Activated T-cell treated with anti-CD3 and anti-CD28 coated beads, Interleukin-2, amount 50 U/mL, for 4 hours (primary cell): ENCODE data around the gene UPK3BL1. TPM values are rescaled to one million over a fixed set of nuclear protein-coding genes. Genes with fewer than 3 reads are reported as not detected.
"Not testable (repeated sequence)": the region's sequence is repeated elsewhere in the genome, so short reads cannot be mapped to it uniquely, and the experiment has no call there.

Source experiments
- ATAC-seq, 2 donors: fragments of 200-7000 bp; cut with Tn5 transposase; one replicate each; pipeline ENCODE4 v1.10.0; 2021
- DNase-seq: peaks from one replicate; pipeline ENCODE4 v3.0.0-alpha.2; 2020
- H3K27me3 Mint-ChIP-seq: one replicate; pipeline ENCODE4 v1.8.0; 2021; ENCODE audit warnings: low read depth, mixed read lengths
- H3K36me3 Mint-ChIP-seq: one replicate; pipeline ENCODE4 v1.8.0; 2022; ENCODE audit warnings: mixed read lengths; ENCODE audit not compliant: insufficient read depth
- H3K4me1 Mint-ChIP-seq: one replicate; pipeline ENCODE4 v1.8.0; 2021; ENCODE audit warnings: low read depth, mixed read lengths
- H3K4me3 Mint-ChIP-seq: one replicate; pipeline ENCODE4 v1.8.0; 2021; ENCODE audit warnings: mild to moderate bottlenecking, moderate library complexity, mixed read lengths
- H3K9me3 Mint-ChIP-seq: one replicate; pipeline ENCODE4 v1.8.0; 2021; ENCODE audit warnings: mixed read lengths
- total RNA-seq, 3 donors: library from RNA; stranded (reverse); gene quantifications; one replicate each; pipeline ENCODE4 v1.2.1, GENCODE V29; 2021

UPK3BL1 gene
- total RNA-seq, 3 donors from 2014 or later, result 11.3 to 22.0 (median 12.7) TPM

GRCh38 chr7:102611675-102612325 is 30.8 kb downstream of the UPK3BL1 start:
- H3K36me3 Mint-ChIP-seq, H3K9me3 Mint-ChIP-seq, H3K4me3 Mint-ChIP-seq, ATAC-seq, H3K27me3 Mint-ChIP-seq, DNase-seq, H3K4me1 Mint-ChIP-seq: not testable (repeated sequence)

GRCh38 chr7:102611013-102611674 is 31.4 kb downstream of the UPK3BL1 start:
- H3K36me3 Mint-ChIP-seq, H3K9me3 Mint-ChIP-seq, H3K4me3 Mint-ChIP-seq, H3K27me3 Mint-ChIP-seq, H3K4me1 Mint-ChIP-seq, DNase-seq: not testable (repeated sequence)
- peak; percentile 76 for ATAC-seq

GRCh38 chr7:102610441-102610840 is 32.1 kb downstream of the UPK3BL1 start:
- not testable (repeated sequence) for H3K36me3 Mint-ChIP-seq, DNase-seq, H3K4me1 Mint-ChIP-seq, H3K4me3 Mint-ChIP-seq, ATAC-seq, H3K27me3 Mint-ChIP-seq, H3K9me3 Mint-ChIP-seq

- not testable (repeated sequence) for H3K4me1 Mint-ChIP-seq, H3K9me3 Mint-ChIP-seq, DNase-seq, ATAC-seq, H3K27me3 Mint-ChIP-seq, H3K4me3 Mint-ChIP-seq, H3K36me3 Mint-ChIP-seq
Observed at GRCh38 chr7:102609734-102610133, 32.9 kb downstream of the UPK3BL1 start.

- H3K4me1 Mint-ChIP-seq, H3K9me3 Mint-ChIP-seq, DNase-seq, H3K4me3 Mint-ChIP-seq, ATAC-seq, H3K27me3 Mint-ChIP-seq, H3K36me3 Mint-ChIP-seq: not testable (repeated sequence)
Observed at GRCh38 chr7:102606848-102607247, 35.7 kb downstream of the UPK3BL1 start.

- H3K36me3 Mint-ChIP-seq, ATAC-seq, H3K9me3 Mint-ChIP-seq, H3K4me3 Mint-ChIP-seq, H3K4me1 Mint-ChIP-seq, DNase-seq, H3K27me3 Mint-ChIP-seq: not testable (repeated sequence)
Observed at GRCh38 chr7:102604431-102605145, 38.0 kb downstream of the UPK3BL1 start.

- not testable (repeated sequence) for H3K27me3 Mint-ChIP-seq, H3K9me3 Mint-ChIP-seq, H3K36me3 Mint-ChIP-seq, H3K4me1 Mint-ChIP-seq, H3K4me3 Mint-ChIP-seq, DNase-seq, ATAC-seq
Observed at GRCh38 chr7:102602317-102602716, 40.3 kb downstream of the UPK3BL1 start.

GRCh38 chr7:102599699-102600098 is 42.9 kb downstream of the UPK3BL1 start:
- not testable (repeated sequence) for H3K36me3 Mint-ChIP-seq, H3K4me1 Mint-ChIP-seq, H3K9me3 Mint-ChIP-seq, ATAC-seq, DNase-seq, H3K27me3 Mint-ChIP-seq, H3K4me3 Mint-ChIP-seq

GRCh38 chr7:102596036-102596435 is 46.6 kb downstream of the UPK3BL1 start:
- not testable (repeated sequence) for H3K4me1 Mint-ChIP-seq

GRCh38 chr7:102593637-102594334 is 48.8 kb downstream of the UPK3BL1 start:
- not testable (repeated sequence) for H3K36me3 Mint-ChIP-seq, H3K4me3 Mint-ChIP-seq, H3K4me1 Mint-ChIP-seq, DNase-seq, H3K27me3 Mint-ChIP-seq, H3K9me3 Mint-ChIP-seq
- peak; percentile 77 for ATAC-seq

More at GRCh38 chr7:102596036-102596435, 46.6 kb downstream of the UPK3BL1 start:
- H3K27me3 Mint-ChIP-seq, H3K4me3 Mint-ChIP-seq, H3K9me3 Mint-ChIP-seq, ATAC-seq, DNase-seq, H3K36me3 Mint-ChIP-seq: not testable (repeated sequence)

GRCh38 chr7:102592477-102593019 is 50.0 kb downstream of the UPK3BL1 start:
- ATAC-seq, result peak; percentile 28 to 44
- not testable (repeated sequence) for H3K4me1 Mint-ChIP-seq, H3K27me3 Mint-ChIP-seq, H3K4me3 Mint-ChIP-seq, H3K36me3 Mint-ChIP-seq, H3K9me3 Mint-ChIP-seq
- peak; percentile 19 for DNase-seq

- H3K9me3 Mint-ChIP-seq, H3K27me3 Mint-ChIP-seq, H3K4me3 Mint-ChIP-seq, H3K36me3 Mint-ChIP-seq, H3K4me1 Mint-ChIP-seq, DNase-seq: not testable (repeated sequence)
- peak; percentile 59 to 61 for ATAC-seq
Observed at GRCh38 chr7:102589857-102590256, 52.7 kb downstream of the UPK3BL1 start.
